NCI-H187 treated with DMSO at 0.1 percent for 48 hours (cell line): ENCODE results near the gene C12orf76.
"Not testable (repeated sequence)": the region's sequence is repeated elsewhere in the genome, so short reads cannot be mapped to it uniquely, and the experiment has no call there.

Experiments used
- DNase-seq: peaks from one replicate; lab custom pipeline; 2025; lab: John Stamatoyannopoulos, UW

Gene C12orf76

DNA sequence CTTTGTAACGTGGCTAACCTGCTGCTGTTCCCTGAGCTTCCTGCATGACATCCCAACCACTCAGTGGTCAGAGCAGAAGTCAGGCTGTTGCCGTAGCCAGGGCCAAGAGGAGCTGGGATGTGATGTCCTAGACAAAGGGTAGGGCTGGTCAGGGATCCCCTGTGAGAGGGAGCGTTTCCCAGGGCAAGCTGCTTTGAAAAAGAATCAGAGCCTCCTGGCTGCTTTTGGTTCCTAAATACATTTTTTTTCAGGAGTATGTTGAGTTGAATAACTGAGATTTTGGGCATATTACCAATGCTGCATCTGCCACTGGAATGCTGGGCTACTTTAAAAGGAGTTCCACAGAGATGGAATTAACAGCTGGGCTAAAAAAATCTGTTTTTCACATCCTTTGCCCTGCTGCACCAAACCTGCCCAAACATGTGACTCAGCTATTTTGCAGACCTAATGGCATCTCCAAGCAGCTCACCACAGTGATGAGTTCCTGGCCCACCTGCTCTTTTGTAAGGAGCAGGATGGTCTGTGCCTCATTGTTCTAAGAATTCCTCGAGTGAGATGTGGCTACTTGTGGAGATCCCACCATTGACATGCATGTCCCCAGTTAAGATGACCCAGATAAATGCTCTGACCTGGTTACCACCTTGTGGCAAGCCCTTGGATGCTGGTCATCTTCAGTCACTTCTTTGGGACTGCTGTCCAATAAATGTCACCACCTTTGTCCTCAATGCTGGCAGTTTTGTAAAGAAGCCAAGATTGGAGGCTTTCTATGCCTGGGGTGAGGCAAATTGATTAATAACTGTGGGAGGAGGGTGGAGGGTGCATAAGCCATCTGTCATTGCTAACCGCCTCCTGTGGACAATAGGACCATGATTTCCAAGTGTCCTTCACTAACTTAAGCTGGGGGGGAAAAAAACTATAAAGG, 25.0 kb downstream of the C12orf76 start:
- DNase-seq: no peak

DNA sequence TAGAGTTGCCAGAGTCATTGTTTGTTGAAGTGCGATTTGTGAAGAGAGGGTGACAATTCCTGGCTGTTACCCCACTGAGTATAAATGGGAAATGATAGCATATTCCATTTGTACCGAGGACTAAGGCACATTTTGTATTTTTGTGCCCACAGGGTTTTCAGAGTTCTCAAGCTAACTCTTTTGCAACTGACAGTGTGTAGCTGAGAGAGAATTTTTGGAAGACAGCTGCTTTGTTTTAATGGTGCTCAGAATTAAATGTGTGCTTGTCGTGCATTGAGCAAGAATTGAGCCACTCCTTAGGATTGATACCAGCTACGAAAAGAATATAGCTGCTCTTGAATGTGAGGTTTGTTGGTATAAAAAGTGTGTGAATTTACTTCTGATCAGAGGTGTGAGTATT, 27.4 kb downstream of the C12orf76 start:
- no peak for DNase-seq

- DNase-seq: no peak
Measured at GRCh38 chr12:110015132-110015531, 33.2 kb downstream of the C12orf76 start.

DNA sequence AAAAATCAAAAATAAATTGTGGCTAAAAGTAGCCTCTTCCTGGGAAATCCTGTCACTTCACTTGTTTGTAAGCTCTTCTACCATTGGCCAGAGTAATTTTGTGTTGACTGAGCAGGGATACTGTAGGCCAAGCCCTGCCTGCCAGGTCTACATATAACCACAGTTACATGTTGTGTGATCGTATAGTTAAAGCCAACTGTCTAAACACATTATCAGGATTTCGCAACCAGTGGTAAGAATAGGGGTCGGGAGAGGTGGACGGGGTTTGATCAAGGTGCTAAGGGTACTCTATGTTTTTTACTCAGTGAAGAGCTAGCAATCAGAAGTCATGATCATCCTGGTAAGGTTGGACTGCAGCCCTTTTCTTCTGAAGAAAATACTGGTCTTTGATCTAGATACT, 35.7 kb downstream of the C12orf76 start:
- no peak for DNase-seq

GRCh38 chr12:110012137-110012536, 36.2 kb downstream of the C12orf76 start:
- DNase-seq: no peak

DNA sequence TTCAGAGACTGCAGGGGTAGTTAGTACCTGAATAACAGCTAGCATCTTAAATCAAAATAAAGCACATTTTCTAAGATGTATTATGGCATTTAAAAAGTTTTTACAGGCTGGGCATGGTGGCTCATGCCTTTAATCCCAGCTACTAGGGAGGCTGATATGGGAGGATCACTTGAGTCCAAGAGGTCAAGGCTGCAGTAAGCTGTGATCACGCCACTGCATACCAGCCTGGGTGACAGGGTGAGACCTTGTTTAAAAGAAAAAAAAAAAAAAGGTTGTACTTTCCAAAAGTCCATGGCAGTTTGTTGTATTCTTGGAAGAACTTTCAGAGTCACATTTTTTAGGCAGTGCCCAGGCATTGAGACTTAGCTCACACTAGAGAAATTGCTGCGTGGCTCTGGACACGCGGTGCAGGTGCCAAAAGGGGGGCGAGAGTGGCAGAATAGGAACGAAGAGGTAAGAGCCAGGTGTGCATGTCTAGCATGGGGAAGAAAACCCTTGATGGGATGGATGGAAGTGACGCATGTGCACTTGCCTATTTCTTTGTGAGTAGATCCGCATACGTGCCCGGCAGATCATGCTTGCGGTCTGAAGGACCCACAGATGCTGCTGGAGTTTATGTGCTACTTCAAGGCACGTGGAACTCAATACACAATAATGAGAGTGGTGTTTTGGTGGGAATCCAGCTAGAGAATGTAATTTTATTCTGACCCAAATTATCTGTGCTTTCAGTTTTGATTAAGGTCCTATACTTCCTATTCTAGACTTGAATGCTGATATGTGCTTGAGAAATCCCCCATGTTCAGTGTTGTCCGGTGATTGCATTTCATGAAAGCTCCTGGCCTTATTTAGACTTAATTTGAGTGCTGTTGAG, 37.2 kb downstream of the C12orf76 start:
- DNase-seq: no peak

- DNase-seq: not testable (repeated sequence)
Measured at GRCh38 chr12:110008681-110009398, 39.5 kb downstream of the C12orf76 start.

GRCh38 chr12:110007881-110008280, 40.4 kb downstream of the C12orf76 start:
- no peak for DNase-seq

- DNase-seq: no peak
Measured at GRCh38 chr12:110006115-110006514, 42.2 kb downstream of the C12orf76 start.

GRCh38 chr12:110005319-110005973, 42.9 kb downstream of the C12orf76 start:
- DNase-seq: no peak

DNA sequence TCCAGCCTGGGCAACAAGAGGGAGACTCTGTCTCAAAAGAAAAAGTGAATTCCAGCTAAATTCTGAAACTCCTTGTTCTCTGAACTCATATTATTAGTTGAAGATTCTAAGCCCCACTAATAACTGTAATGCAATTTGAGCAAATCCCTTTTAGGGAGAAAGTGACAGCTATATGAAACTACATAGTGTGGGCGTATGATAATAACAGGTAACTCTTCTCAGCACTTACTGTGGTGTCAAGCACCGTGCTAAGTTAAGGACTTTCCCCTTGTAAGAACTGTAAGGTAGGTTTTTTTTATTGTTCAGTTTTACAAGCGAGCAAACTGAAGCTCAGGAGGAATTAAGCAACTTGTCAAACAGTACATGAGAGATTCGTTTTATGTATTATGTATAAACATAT, 43.7 kb downstream of the C12orf76 start:
- DNase-seq: no peak

DNA sequence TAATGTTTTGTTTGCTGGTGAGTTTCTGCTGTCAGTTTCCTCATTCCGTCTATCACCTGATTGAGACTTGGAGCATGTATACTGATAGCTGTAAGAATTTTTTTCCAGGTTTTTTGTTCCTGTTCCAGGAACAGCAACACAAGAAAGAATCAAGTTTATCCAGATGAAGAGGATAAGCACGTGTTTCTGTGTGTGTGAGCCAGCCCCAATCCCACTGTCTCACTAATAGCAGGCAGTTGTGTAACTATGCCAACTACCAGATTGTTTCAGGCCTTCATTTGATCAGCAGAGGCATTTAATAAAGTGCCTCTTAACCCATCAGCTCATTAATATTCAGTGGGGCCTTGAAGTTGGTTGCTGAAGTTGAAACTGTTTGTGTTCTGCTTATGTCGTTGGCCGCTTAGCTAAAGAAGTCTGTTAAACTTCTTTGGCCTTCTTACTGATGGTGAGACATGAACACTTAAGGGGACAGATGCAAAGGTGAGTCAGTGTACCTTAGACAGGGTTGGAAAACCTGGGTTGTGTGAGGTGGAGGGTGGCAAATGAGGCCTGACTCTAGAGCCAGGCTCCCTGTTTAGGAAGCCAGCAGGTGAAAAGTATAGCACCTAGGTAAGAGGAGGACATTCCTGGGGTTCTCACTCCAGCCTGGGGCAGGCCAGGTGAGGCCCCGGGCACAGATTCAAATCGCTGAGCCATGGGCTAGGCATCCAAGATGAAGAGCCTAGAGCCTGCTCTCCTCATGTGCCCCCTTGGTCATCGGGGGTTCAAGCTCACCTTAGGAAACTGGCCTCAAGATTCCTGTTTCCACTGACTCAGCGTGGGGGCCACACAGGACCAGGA, 45.4 kb downstream of the C12orf76 start:
- no peak for DNase-seq

- no peak for DNase-seq
Measured at GRCh38 chr12:110001596-110001995, 46.7 kb downstream of the C12orf76 start.

- DNase-seq: no peak
Measured at GRCh38 chr12:109999983-110000505, 48.3 kb downstream of the C12orf76 start.

GRCh38 chr12:109999649-109999971, 48.7 kb downstream of the C12orf76 start:
- DNase-seq: no peak

- peak; percentile 80 for DNase-seq
Measured at GRCh38 chr12:109998904-109999648, 49.2 kb downstream of the C12orf76 start, which contains the start of gene ANKRD13A. Gene ANKRD13A, plus strand, starts transcription at chr12:109999430. Its CDS starts 259 bp downstream, at chr12:109999689.

DNA sequence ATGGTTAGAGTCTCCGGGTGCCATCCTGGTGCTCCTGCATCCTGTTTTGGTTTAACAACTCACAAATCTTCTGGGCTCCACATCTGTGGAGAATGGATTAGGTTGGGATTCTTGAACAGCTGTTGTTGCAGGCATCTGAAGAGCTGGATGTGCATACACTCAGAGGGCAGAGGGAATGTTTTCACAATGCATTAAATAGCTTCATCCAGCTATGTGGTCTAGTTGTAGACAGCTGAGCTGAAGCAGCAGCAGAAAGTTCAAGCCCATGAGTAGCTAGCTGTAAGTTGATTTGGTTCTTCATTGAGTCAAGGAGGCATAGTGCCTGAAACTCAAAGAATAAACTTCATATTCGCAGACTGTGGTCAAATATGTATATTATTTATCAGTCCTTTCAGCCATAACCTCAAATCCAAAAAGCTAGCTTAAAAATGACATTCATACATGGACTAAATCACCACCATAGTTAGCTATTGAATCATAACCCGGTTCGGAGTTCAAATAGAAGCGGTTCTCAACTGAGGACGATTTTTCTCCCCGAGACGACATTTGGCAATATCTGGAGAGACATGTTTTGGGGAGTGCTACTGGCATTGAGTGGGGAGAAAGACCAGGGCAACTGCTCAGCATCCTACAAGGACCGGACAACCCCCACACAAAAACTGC, 50.0 kb downstream of the C12orf76 start:
- DNase-seq: no peak

DNA sequence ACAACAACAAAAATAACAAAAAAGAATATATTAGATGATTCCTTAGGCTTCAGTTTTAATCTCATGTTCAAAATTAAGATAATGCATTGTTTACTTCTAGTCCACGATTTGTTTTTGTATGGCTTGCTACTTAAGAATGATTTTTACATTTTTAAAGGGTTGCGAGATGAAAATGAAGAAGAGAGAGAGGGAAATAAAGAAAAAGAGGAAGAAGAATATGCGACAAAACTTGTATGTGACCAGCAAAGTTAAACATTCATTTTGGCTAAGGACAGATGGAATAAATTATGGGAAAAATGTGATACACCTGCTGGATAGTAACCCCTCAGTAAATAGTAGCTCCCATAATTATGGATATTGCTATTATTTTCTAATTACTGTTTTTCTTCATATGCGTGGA, 50.9 kb downstream of the C12orf76 start:
- no peak for DNase-seq

DNA sequence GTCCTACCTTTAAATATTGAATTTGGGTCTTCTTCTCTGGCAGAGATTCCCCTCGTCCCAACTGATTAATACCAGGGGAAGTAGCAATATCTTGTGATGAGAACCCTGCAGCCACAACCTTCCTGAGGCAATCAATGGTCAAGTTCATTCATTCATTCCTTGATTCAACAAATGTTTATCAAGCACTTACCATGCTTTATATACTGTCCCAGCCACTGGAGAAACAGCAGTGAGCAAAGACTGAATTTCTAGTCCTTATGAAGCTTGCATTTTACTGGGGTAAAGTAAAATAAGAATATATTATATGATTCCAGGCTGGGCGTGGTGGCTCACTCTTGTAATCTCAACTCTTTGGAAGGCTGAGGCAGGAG, 51.9 kb downstream of the C12orf76 start:
- no peak for DNase-seq
